Liver (tissue), 9 donors: ENCODE results near the gene PIM1. TPM values are rescaled to one million over a fixed set of nuclear protein-coding genes. Genes with fewer than 3 reads are reported as not detected.

ENCODE experiments used
- DNase-seq: peaks from one replicate; pipeline ENCODE4 v3.0.0-alpha.2; 2017; ENCODE audit warnings: low spot score
- H3K27ac ChIP-seq, 2 donors: one replicate each; pipeline ENCODE4 v1.7.0; 2013; ENCODE audit warnings: inconsistent platforms in 2 of 2, low read length in 2 of 2, control low read depth in 1 of 2, low read depth in 1 of 2, mild to moderate bottlenecking in 1 of 2
- H3K27me3 ChIP-seq, 4 donors: one replicate each; pipeline versions ENCODE4 v1.6.1 to v1.7.0; 2013; ENCODE audit warnings: low read length in 3 of 4, inconsistent platforms in 1 of 4, mild to moderate bottlenecking in 1 of 4, moderate library complexity in 1 of 4; ENCODE audit not compliant: control insufficient read depth in 4 of 4, insufficient read depth in 4 of 4
- H3K36me3 ChIP-seq, 4 donors: one replicate each; pipeline versions ENCODE4 v1.6.1 to v1.7.0; 2013; ENCODE audit warnings: low read length in 3 of 4, mild to moderate bottlenecking in 3 of 4, low read depth in 1 of 4, moderate library complexity in 1 of 4; ENCODE audit not compliant: control insufficient read depth in 4 of 4, insufficient read depth in 3 of 4
- H3K4me1 ChIP-seq, 4 donors: one replicate each; pipeline versions ENCODE4 v1.6.1 to v1.7.0; 2013; ENCODE audit warnings: low read length in 3 of 4, mild to moderate bottlenecking in 3 of 4, moderate library complexity in 1 of 4; ENCODE audit not compliant: control insufficient read depth in 4 of 4, insufficient read depth in 4 of 4
- H3K4me3 ChIP-seq, 3 donors: one replicate each; pipeline versions ENCODE4 v1.6.1 to v1.7.0; 2013; ENCODE audit warnings: low read length in 3 of 3, control low read depth in 1 of 3, low read depth in 1 of 3, mild to moderate bottlenecking in 1 of 3
- H3K9ac ChIP-seq, 2 donors: one replicate each; pipeline ENCODE4 v1.7.0; 2013; ENCODE audit warnings: low read length in 2 of 2, mild to moderate bottlenecking in 2 of 2, moderate library complexity in 2 of 2, control low read depth in 1 of 2, low read depth in 1 of 2
- H3K9me3 ChIP-seq, 4 donors: one replicate each; pipeline versions ENCODE4 v1.6.1 to v1.7.0; 2013; ENCODE audit warnings: low read length in 3 of 4; ENCODE audit not compliant: control insufficient read depth in 4 of 4
- ATF3 ChIP-seq: IDR thresholded peaks from 2 replicates; pipeline ENCODE4 v1.6.1; 2016; ENCODE audit warnings: antibody characterized with exemption
- CTCF ChIP-seq: fragments of 150-350 bp; IDR thresholded peaks from 2 replicates; pipeline ENCODE4 v1.5.1; 2017; ENCODE audit warnings: improper control_type of control experiment, low read depth, low read length; ENCODE audit not compliant: missing input control
- EGR1 ChIP-seq, 2 donors: IDR thresholded peaks; 2 replicates each; pipeline ENCODE4 v1.6.1; 2016 to 2018; ENCODE audit warnings: antibody characterized with exemption in 2 of 2, low read depth in 2 of 2
- FOXA1 ChIP-seq: IDR thresholded peaks from 2 replicates; pipeline ENCODE4 v1.6.1; 2016; ENCODE audit warnings: antibody characterized with exemption
- FOXA2 ChIP-seq: IDR thresholded peaks from 2 replicates; pipeline ENCODE4 v1.6.1; 2016; ENCODE audit warnings: antibody characterized with exemption
- GABPA ChIP-seq, 2 donors: IDR thresholded peaks in 1 of 2; conservative IDR thresholded peaks in 1 of 2; 2 replicates each; pipeline ENCODE4 v1.6.1; 2016; ENCODE audit warnings: antibody characterized with exemption in 2 of 2, mild to moderate bottlenecking in 1 of 2, moderate library complexity in 1 of 2
- HNF4A ChIP-seq, 2 donors: conservative IDR thresholded peaks; 2 replicates each; pipeline ENCODE4 v1.6.1; 2016; ENCODE audit warnings: antibody characterized with exemption in 2 of 2, mild to moderate bottlenecking in 2 of 2
- HNF4G ChIP-seq: IDR thresholded peaks from 2 replicates; pipeline ENCODE4 v1.6.1; 2016; ENCODE audit warnings: antibody characterized with exemption
- JUND ChIP-seq, 2 donors: IDR thresholded peaks; 2 replicates each; pipeline ENCODE4 v1.6.1; 2016; ENCODE audit warnings: antibody characterized with exemption in 2 of 2
- MAX ChIP-seq: IDR thresholded peaks from 2 replicates; pipeline ENCODE4 v1.6.1; 2016; ENCODE audit warnings: antibody characterized with exemption
- NR2F2 ChIP-seq: IDR thresholded peaks from 2 replicates; pipeline ENCODE4 v1.6.1; 2016; ENCODE audit warnings: antibody characterized with exemption
- RAD21 ChIP-seq, 2 donors: IDR thresholded peaks; 2 replicates each; pipeline ENCODE4 v1.6.1; 2016; ENCODE audit warnings: antibody characterized with exemption in 2 of 2, mild to moderate bottlenecking in 2 of 2
- REST ChIP-seq: IDR thresholded peaks from 2 replicates; pipeline ENCODE4 v1.6.1; 2016; ENCODE audit warnings: antibody characterized with exemption, mild to moderate bottlenecking
- RXRA ChIP-seq, 2 donors: IDR thresholded peaks; 2 replicates each; pipeline ENCODE4 v1.6.1; 2017 to 2018; ENCODE audit warnings: antibody characterized with exemption in 2 of 2, mild to moderate bottlenecking in 1 of 2
- SP1 ChIP-seq: IDR thresholded peaks from 2 replicates; pipeline ENCODE4 v1.6.1; 2018; ENCODE audit warnings: antibody characterized with exemption, mild to moderate bottlenecking
- TAF1 ChIP-seq: conservative IDR thresholded peaks from 2 replicates; pipeline ENCODE4 v1.6.1; 2016; ENCODE audit warnings: antibody characterized with exemption, mild to moderate bottlenecking
- YY1 ChIP-seq: IDR thresholded peaks from 2 replicates; pipeline ENCODE4 v1.6.1; 2016; ENCODE audit warnings: antibody characterized with exemption, mild to moderate bottlenecking
- ZBTB33 ChIP-seq: IDR thresholded peaks from 2 replicates; pipeline ENCODE4 v1.6.1; 2016; ENCODE audit warnings: antibody characterized with exemption
- WGBS: extraction: QIAGEN DNeasy Blood & Tissue Kit; methylation state at CpG from one replicate; pipeline ENCODE4 v1.1.7; 2013; 5-methylcytosine and 5-hydroxymethylcytosine counted together
- polyA plus RNA-seq, 2 donors: library from polyadenylated mRNA; stranded (reverse) in 1 of 2; unstranded in 1 of 2; fragments of 200-250 nt in 1 of 2; fragments of >200 nt in 1 of 2; fragmentation: Nextera tagmentation in 1 of 2; extraction: Ambion mirVana in 1 of 2; gene quantifications; one replicate each; pipeline versions ENCODE4 v1.2.1 to v1.2.3, GENCODE V29; 2013 to 2015
- total RNA-seq, 2 donors: library from RNA; depleted of rRNA; stranded (reverse); fragments of >200 nt; gene quantifications; one replicate each; pipeline ENCODE4 v1.2.3, GENCODE V29; 2014
- donor health status: healthy.
- donor health status: healthy.
- donor health status: healthy.
- donor health status: healthy.
- donor health status: healthy.

The PIM1 gene
- total and polyA plus RNA-seq, 4 donors, result 5.5 to 141 (median 10.6) TPM

GRCh38 chr6:37141281-37142049, 28.5 kb upstream of the PIM1 start:
- TF ChIP-seq HNF4A (conservative IDR thresholded peaks at IDR 0.05) (no peak), EGR1 (IDR thresholded peaks at IDR 0.05; ENCODE audit: low read depth in 2 of 2) (no peak), FOXA1 (no peak), MAX (no peak), FOXA2 (no peak), HNF4G (no peak), ATF3 (no peak), JUND (IDR thresholded peaks at IDR 0.05) (no peak), NR2F2 (no peak), TAF1 (no peak), CTCF (no peak), GABPA (IDR thresholded peaks at IDR 0.05 in 1 of 2, conservative IDR thresholded peaks at IDR 0.05 in 1 of 2) (no peak), YY1 (no peak), RAD21 (IDR thresholded peaks at IDR 0.05) (no peak), ZBTB33 (no peak), SP1 (no peak), RXRA (IDR thresholded peaks at IDR 0.05) (no peak), REST (no peak)
- no peak overlapping the region for H3K27ac ChIP-seq
- 86% methylated on average over 5 of the region's 5 CpGs for WGBS
- no peak overlapping the region for H3K4me3 ChIP-seq
- no peaks in the 10 kb centered on the region for H3K36me3 ChIP-seq
- no peak for DNase-seq
- peaks cover 4 to 11% (median 10%) of the 10 kb centered on the region in 4 donors for H3K4me1 ChIP-seq
- H3K9me3 ChIP-seq, result no peaks in the 10 kb centered on the region
- no peaks in the 10 kb centered on the region for H3K27me3 ChIP-seq
- no peak overlapping the region for H3K9ac ChIP-seq
